GM12878 (cell line): ENCODE measurements around the gene BTBD7. TPM values are rescaled to one million over a fixed set of nuclear protein-coding genes. Genes with fewer than 3 reads are reported as not detected.

Experiments used
- ATAC-seq: fragments of 200-7000 bp; cut with Tn5 transposase; 3 replicates; pipeline ENCODE4 v1.9.1; 2020; ENCODE audit warnings: mild to moderate bottlenecking, moderate library complexity
- BruUV-seq: library from RNA; stranded (reverse); fragments of 400-500 nt; replicated peaks from 2 replicates; lab custom pipeline; 2021; lab: Mats Ljungman, UMichigan
- CTCF ChIA-PET: fragments of 300-600 bp; sonication (Branson Sonifier 250); formaldehyde crosslinking; extraction: SDS; loops from one replicate; lab custom pipeline; 2021; ENCODE audit warnings: inconsistent platforms; lab: Yijun Ruan, JAX
- POLR2A ChIA-PET: fragments of 350-600 bp; formaldehyde crosslinking; extraction: SDS; loops from one replicate; lab custom pipeline; 2021; ENCODE audit warnings: inconsistent platforms; lab: Charles Lee
- RAD21 ChIA-PET: fragments of 300-600 bp; sonication (Branson Sonifier 250); formaldehyde crosslinking; loops from one replicate; lab custom pipeline; 2023; ENCODE audit warnings: antibody characterized with exemption; ENCODE audit not compliant: unreplicated experiment; lab: Charles Lee
- SMC1A ChIA-PET: fragments of 300-600 bp; sonication (Branson Sonifier 250); formaldehyde crosslinking; loops from one replicate; lab custom pipeline; 2023; ENCODE audit not compliant: unreplicated experiment, uncharacterized antibody; lab: Charles Lee
- DNase-seq: peaks from one replicate; pipeline ENCODE4 v3.0.0-alpha.2; 2011; ENCODE audit warnings: low read depth, low spot score
- FAIRE-seq: peaks from 3 replicates; lab custom pipeline; 2011; peaks lifted over from hg19 to GRCh38; lab: Jason Lieb, UNC
- H2AFZ ChIP-seq: 2 replicates; pipeline ENCODE4 v1.6.0; 2011; ENCODE audit warnings: low read depth, low read length, control low read depth; ENCODE audit not compliant: control insufficient read depth
- H3K27ac ChIP-seq: 2 replicates; pipeline ENCODE4 v1.5.1; 2011; ENCODE audit warnings: control low read depth; ENCODE audit not compliant: control insufficient read depth, insufficient read depth
- H3K27me3 ChIP-seq, 2 experiments: replicated peaks in 1 of 2; 2 replicates each; pipeline versions ENCODE4 v1.6.0 to v1.6.1; 2011; ENCODE audit warnings: low read length in 1 of 2; ENCODE audit not compliant: control insufficient read depth in 2 of 2, insufficient read depth in 2 of 2
- H3K36me3 ChIP-seq, 2 experiments: 2 replicates each; pipeline ENCODE4 v1.5.1; 2011; ENCODE audit warnings: low read length in 1 of 2; ENCODE audit not compliant: control insufficient read depth in 2 of 2, insufficient read depth in 2 of 2
- H3K4me1 ChIP-seq: 2 replicates; pipeline ENCODE4 v1.6.1; 2011; ENCODE audit warnings: mild to moderate bottlenecking, low read length, moderate library complexity, mixed read lengths; ENCODE audit not compliant: control insufficient read depth, insufficient read depth
- H3K4me2 ChIP-seq: 2 replicates; pipeline ENCODE4 v1.6.0; 2011; ENCODE audit warnings: control low read depth; ENCODE audit not compliant: control insufficient read depth, insufficient read depth
- H3K4me3 ChIP-seq: fragments of 200-600 bp; sonication (generic); 2 replicates; pipeline ENCODE4 v1.5.1; 2016
- H3K79me2 ChIP-seq: 2 replicates; pipeline ENCODE4 v1.6.0; 2011; ENCODE audit warnings: low read length; ENCODE audit not compliant: control insufficient read depth, insufficient read depth
- H3K9ac ChIP-seq: 2 replicates; pipeline ENCODE4 v1.8.0; 2011; ENCODE audit warnings: low read length, control low read depth, mixed read lengths; ENCODE audit not compliant: control insufficient read depth, insufficient read depth
- H3K9me3 ChIP-seq: replicated peaks from 3 replicates; pipeline ENCODE4 v1.5.1; 2011; ENCODE audit warnings: mild to moderate bottlenecking, low read length; ENCODE audit not compliant: control insufficient read depth, insufficient read depth
- H4K20me1 ChIP-seq: 2 replicates; pipeline ENCODE4 v1.6.0; 2011; ENCODE audit not compliant: control insufficient read depth, insufficient read depth
- EED ChIP-seq: sonication (generic); IDR thresholded peaks from 2 replicates; pipeline ENCODE4 v1.6.1; 2016; ENCODE audit warnings: antibody characterized with exemption, low read depth
- SMC3 ChIP-seq: IDR thresholded peaks from 2 replicates; pipeline ENCODE4 v1.6.1; 2011; ENCODE audit warnings: low read length, improper control_type of control experiment, borderline replicate concordance
- SP1 ChIP-seq: IDR thresholded peaks from one replicate; pipeline ENCODE4 v1.6.1; 2011; ENCODE audit warnings: low read depth, low read length
- WGBS: methylation state at CpG from one replicate; pipeline ENCODE4 v1.1.6; 2016; ENCODE audit warnings: low lambda C conversion rate; ENCODE audit not compliant: insufficient replicate concordance, insufficient coverage; ENCODE audit errors: missing lambda C conversion rate; 5-methylcytosine and 5-hydroxymethylcytosine counted together
- in situ Hi-C: fragments of 300-500 bp; cut with MboI; formaldehyde crosslinking; loops from 9 replicates; pipeline ENCODE4 v1.14.3; 2018; ENCODE audit warnings: mixed read lengths
- intact Hi-C: fragments of 100-400 bp; cut with micrococcal nuclease; formaldehyde crosslinking; loops from one replicate; pipeline ENCODE4 v1.14.2; 2022; ENCODE audit not compliant: unreplicated experiment
- polyA plus RNA-seq, 11 experiments: library from polyadenylated mRNA; depleted of rRNA in 4 of 11; unstranded in 6 of 11; stranded (reverse) in 5 of 11; fragments of >200 nt; fragmentation: Nextera tagmentation in 4 of 11; fragmentation: Illumina TruSeq in 1 of 11; extraction: Ambion mirVana in 4 of 11; extraction: Trizol in 1 of 11; gene quantifications; 1 replicate in 1 of 11; 2 replicates in 10 of 11; pipeline versions ENCODE4 v1.2.1 to v1.2.3, GENCODE V29; 2011 to 2016; ENCODE audit warnings: inconsistent platforms in 2 of 11, missing spikeins in 2 of 11, low read depth in 1 of 11
- total RNA-seq, 4 experiments: library from RNA; depleted of rRNA in 3 of 4; stranded (reverse); fragments of >200 nt in 3 of 4; fragmentation: Illumina TruSeq in 1 of 4; extraction: Trizol in 1 of 4; gene quantifications; 2 replicates each; pipeline versions ENCODE4 v1.2.1 to v1.2.3, GENCODE V29; 2013 to 2021
- TF ChIP-seq, protein P1 (sequence below): IDR thresholded peaks from 2 replicates; pipeline ENCODE4 v1.6.1; 2012; ENCODE audit warnings: improper control_type of control experiment, low read depth, low read length; ENCODE audit not compliant: insufficient replicate concordance
- TF ChIP-seq, protein P2 (sequence below): fragments of 450-650 bp; IDR thresholded peaks from 2 replicates; pipeline ENCODE4 v1.6.1; 2017; ENCODE audit warnings: low read depth, mild to moderate bottlenecking, moderate library complexity

The BTBD7 gene
- total and polyA plus RNA-seq, 10 of the 15 experiments (the other 5 are each of a cell fraction or from before 2014, with no cell fraction given): 3.6 to 17.0 (median 9.6) TPM

DNA sequence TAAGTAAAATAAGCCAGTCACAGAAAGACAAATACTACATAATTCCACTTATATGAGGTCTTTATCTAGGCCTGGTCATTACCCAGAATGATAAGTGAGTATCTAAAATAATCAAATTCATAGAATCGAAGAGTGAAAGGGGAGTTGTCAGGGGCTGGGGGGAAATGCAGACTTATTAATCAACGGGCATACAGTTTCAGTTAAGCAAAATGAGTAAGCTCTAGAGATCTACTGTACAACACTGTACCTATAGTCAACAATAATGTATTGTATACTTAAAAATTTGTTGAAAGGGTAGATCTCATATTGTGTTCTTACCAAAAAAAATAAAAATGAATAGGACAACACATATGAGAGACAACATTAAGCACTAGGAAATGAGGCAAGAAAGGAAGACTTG is 13.3 kb downstream of the BTBD7 start:
- peaks cover 85% of the 10 kb centered on the region for H3K79me2 ChIP-seq
- POLR2A ChIA-PET: no interaction called here
- SMC1A ChIA-PET: interaction anchor here (1.5 to 7.4 kb wide), 6 partner anchors 11 to 57 kb away, joined by 4 to 41 read pairs (median 6); no protein-coding TSS in a partner anchor
- TF ChIP-seq EED (no peak), SMC3 (no peak), SP1 (no peak)
- TF ChIP-seq, protein P1, sequence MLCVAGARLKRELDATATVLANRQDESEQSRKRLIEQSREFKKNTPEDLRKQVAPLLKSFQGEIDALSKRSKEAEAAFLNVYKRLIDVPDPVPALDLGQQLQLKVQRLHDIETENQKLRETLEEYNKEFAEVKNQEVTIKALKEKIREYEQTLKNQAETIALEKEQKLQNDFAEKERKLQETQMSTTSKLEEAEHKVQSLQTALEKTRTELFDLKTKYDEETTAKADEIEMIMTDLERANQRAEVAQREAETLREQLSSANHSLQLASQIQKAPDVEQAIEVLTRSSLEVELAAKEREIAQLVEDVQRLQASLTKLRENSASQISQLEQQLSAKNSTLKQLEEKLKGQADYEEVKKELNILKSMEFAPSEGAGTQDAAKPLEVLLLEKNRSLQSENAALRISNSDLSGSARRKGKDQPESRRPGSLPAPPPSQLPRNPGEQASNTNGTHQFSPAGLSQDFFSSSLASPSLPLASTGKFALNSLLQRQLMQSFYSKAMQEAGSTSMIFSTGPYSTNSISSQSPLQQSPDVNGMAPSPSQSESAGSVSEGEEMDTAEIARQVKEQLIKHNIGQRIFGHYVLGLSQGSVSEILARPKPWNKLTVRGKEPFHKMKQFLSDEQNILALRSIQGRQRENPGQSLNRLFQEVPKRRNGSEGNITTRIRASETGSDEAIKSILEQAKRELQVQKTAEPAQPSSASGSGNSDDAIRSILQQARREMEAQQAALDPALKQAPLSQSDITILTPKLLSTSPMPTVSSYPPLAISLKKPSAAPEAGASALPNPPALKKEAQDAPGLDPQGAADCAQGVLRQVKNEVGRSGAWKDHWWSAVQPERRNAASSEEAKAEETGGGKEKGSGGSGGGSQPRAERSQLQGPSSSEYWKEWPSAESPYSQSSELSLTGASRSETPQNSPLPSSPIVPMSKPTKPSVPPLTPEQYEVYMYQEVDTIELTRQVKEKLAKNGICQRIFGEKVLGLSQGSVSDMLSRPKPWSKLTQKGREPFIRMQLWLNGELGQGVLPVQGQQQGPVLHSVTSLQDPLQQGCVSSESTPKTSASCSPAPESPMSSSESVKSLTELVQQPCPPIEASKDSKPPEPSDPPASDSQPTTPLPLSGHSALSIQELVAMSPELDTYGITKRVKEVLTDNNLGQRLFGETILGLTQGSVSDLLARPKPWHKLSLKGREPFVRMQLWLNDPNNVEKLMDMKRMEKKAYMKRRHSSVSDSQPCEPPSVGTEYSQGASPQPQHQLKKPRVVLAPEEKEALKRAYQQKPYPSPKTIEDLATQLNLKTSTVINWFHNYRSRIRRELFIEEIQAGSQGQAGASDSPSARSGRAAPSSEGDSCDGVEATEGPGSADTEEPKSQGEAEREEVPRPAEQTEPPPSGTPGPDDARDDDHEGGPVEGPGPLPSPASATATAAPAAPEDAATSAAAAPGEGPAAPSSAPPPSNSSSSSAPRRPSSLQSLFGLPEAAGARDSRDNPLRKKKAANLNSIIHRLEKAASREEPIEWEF: no peak
- TF ChIP-seq, protein P2, sequence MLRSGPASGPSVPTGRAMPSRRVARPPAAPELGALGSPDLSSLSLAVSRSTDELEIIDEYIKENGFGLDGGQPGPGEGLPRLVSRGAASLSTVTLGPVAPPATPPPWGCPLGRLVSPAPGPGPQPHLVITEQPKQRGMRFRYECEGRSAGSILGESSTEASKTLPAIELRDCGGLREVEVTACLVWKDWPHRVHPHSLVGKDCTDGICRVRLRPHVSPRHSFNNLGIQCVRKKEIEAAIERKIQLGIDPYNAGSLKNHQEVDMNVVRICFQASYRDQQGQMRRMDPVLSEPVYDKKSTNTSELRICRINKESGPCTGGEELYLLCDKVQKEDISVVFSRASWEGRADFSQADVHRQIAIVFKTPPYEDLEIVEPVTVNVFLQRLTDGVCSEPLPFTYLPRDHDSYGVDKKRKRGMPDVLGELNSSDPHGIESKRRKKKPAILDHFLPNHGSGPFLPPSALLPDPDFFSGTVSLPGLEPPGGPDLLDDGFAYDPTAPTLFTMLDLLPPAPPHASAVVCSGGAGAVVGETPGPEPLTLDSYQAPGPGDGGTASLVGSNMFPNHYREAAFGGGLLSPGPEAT: no peak
- TF ChIP-seq, all 136 proteins: peak for 0
- Histone ChIP-seq H3K4me3 (no peak overlapping the region; the same call in 1 of the 2 replicates), H3K9me3 (no peaks in the 10 kb centered on the region), H3K4me1 (peaks cover 25% of the 10 kb centered on the region), H2AFZ (no peak overlapping the region), H3K36me3 (peaks cover 0 to 3% of the 10 kb centered on the region in 2 experiments; a peak in 2 of 4 replicates), H3K4me2 (peak overlapping the region; percentile 71), H3K27me3 (no peaks in the 10 kb centered on the region), H3K9ac (no peak overlapping the region), H3K27ac (peak overlapping the region; percentile 66), H4K20me1 (no peaks in the 10 kb centered on the region)
- intact Hi-C loops (no loop called here), in situ Hi-C loops (no loop called here)
- ATAC-seq (peak; percentile 67), DNase-seq (no peak), FAIRE-seq (no peak)
- ChIA-PET CTCF (interaction anchor here (4.6 kb wide), 1 partner anchor 11 kb away, joined by 26 read pairs; no protein-coding TSS in a partner anchor), RAD21 (interaction anchor here (1.1 kb wide), 1 partner anchor 10 kb away, joined by 5 read pairs; no protein-coding TSS in a partner anchor)
- no TSS peak for BruUV-seq
- 27% methylated on average over 2 of the region's 2 CpGs for WGBS
